ENCODE measurements around the gene ABCC1. TPM values are rescaled to one million over a fixed set of nuclear protein-coding genes. Genes with fewer than 3 reads are reported as not detected.
"Not testable (repeated sequence)": the region's sequence is repeated elsewhere in the genome, so short reads cannot be mapped to it uniquely, and the experiment has no call there.

ABCC1 gene
- total RNA-seq, 1 experiment from 2014 or later, result 11.5 TPM

GRCh38 chr16:16137110-16137509 is 187.7 kb downstream of the ABCC1 start:
- DNase-seq (ENCODE audit: low read depth), result no peak

GRCh38 chr16:16138034-16138635 is 188.7 kb downstream of the ABCC1 start:
- DNase-seq (ENCODE audit: low read depth), result no peak

- no peak for DNase-seq (ENCODE audit: low read depth)
Measured at GRCh38 chr16:16139061-16139460, 189.6 kb downstream of the ABCC1 start.

DNA sequence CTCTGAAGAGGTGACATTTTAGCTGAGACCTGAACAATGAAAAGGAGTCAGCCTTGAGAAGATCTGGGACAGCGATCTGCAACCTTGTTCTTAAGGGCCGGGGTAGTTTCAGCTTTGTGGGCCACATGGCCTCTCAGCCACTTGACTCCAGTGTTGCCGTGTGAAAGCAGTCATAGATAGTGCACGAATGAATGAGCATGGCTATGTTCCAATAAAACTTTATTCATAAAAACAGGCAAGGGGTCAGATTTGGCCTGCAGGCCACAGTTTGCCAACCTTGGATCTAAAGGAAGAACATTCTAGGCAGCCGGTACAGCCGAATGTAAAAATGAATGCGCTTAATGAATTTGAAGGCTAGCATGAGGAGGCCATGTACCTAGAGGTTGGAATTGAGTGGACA is 190.4 kb downstream of the ABCC1 start:
- DNase-seq (ENCODE audit: low read depth), result no peak

GRCh38 chr16:16140537-16140936 is 191.1 kb downstream of the ABCC1 start:
- no peak for DNase-seq (ENCODE audit: low read depth)

GRCh38 chr16:16141141-16141540 is 191.7 kb downstream of the ABCC1 start:
- no peak for DNase-seq (ENCODE audit: low read depth)

DNA sequence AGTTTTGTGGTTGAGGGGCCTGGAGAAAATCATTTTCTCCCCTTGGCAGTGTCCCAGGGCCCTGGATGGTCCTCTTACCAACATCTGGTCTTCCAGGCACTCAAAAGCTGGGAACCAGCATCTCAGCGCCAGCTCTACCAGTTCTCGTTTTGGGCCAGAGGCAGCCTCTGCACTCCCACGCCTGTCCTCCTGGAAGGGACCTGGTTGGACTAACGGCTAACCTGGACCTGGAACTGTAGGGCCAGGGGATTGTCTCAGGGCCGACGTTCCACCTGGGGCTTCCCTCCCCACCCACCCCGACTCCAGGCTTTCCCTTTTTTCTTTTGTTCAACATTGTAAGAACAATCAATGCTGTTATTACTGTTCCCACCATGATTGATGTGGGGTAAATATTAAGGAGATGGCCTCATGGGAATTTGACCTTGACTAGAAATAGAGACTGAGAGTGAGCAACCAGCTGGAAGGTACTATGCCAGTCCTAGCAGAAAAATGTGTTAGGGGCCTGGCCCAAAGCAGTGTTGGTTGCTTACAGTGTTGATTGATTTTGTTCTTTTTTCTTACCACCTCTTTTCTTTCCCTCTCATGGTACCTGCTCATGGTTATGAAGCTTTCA is 192.5 kb downstream of the ABCC1 start:
- DNase-seq (ENCODE audit: low read depth), result no peak

- DNase-seq (ENCODE audit: low read depth), result no peak
Measured at GRCh38 chr16:16143038-16143763, 193.8 kb downstream of the ABCC1 start.

DNA sequence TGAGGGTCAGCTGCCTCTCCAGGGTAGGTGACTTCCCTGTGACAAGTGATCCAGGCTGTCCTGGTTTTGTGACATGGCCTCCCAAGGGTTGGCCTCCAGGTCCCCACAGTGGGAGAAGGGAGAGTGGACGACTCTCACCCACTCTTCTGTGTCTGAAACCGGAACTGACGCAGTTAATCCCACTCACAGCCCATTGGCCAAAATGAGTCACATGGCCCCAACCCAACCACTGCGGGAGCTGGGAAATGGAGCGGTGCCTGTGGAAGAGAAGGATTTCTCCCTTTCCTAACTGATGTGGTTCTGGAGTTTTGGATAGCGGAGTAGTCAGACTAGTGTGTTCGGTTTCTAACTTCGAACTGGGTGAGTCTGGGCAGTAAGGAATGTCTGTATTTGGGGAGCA is 194.5 kb downstream of the ABCC1 start:
- DNase-seq (ENCODE audit: low read depth), result no peak

- no peak for DNase-seq (ENCODE audit: low read depth)
Measured at GRCh38 chr16:16144416-16144815, 195.0 kb downstream of the ABCC1 start.

GRCh38 chr16:16145286-16145685 is 195.9 kb downstream of the ABCC1 start:
- DNase-seq (ENCODE audit: low read depth), result no peak

DNA sequence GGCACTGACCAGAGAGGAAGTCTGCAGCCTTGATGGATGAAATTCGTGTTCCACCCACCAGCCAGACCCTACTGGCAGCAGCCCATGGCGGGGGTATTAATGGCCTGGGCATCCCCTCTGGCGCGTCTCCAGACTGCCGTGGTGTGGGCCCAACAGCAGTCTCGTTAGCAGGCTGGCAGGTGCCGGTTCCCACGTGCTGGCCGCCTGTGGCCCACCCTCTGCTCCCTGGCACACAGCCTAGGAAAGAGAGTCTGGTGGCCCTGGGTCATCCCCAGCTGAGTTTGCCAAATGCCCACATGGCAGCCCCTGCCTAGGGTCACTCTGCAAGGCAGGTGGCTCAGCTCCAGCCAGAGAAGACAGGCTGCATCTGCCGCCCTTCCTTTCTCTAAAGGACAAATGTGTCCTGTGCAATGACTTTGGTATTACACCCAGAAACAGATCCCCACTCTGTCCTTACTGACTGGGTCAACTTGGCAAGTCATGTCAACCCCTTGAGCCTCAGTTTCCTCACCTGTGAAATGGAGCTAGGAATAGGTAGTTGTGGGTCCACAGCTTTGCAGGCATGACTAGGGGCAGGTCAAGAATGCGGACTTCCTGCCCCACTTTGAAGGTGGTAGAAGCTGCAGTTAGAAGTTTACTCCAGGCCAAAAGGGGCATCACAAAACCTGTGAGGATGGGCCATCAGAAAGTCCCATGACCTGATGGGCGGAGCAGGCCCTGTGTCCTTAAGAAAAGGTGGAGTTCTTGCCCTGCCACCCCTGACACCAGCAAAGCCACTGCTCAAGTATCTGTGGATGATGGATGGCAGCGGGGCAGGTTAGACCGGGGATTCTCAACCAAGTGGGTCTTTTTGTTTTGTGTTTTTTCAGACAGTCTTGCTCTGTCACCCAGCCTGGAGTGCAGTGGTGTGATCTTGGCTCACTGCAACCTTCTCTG is 197.2 kb downstream of the ABCC1 start:
- no peak for DNase-seq (ENCODE audit: low read depth)

GRCh38 chr16:16147316-16147999 is 198.0 kb downstream of the ABCC1 start:
- no peak for DNase-seq (ENCODE audit: low read depth)

DNA sequence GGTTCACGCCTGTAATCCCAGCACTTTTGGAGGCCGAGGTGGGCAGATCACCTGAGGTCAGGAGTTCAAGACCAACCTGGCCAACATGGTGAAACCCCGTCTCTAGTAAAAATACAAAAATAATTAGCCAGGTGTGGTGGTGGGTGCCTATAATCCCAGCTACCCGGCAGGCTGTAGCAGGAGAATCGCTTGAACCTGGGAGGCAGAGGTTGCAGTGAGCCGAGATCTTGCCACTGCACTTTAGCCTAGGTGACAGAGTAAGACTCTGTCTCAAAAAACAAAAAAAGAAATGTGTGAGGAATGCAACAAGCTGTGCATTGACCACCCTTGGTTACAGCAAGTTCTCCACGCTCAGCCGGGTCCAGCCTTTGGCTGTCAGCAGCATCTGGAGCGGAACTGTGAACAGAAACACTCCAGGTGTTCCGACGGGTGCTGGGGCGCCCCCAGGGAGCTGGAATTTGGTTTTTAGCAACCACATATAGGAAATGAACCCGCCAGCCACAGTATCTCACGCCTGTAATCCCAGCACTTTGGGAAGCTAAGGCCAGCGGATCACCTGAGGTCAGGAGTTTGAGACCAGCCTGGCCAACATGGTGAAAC is 198.7 kb downstream of the ABCC1 start:
- not testable (repeated sequence) for DNase-seq (ENCODE audit: low read depth)

- no peak for DNase-seq (ENCODE audit: low read depth)
Measured at GRCh38 chr16:16148755-16149154, 199.3 kb downstream of the ABCC1 start.

- no peak for DNase-seq (ENCODE audit: low read depth)
Measured at GRCh38 chr16:16149710-16150116, 200.3 kb downstream of the ABCC1 start.

DNA sequence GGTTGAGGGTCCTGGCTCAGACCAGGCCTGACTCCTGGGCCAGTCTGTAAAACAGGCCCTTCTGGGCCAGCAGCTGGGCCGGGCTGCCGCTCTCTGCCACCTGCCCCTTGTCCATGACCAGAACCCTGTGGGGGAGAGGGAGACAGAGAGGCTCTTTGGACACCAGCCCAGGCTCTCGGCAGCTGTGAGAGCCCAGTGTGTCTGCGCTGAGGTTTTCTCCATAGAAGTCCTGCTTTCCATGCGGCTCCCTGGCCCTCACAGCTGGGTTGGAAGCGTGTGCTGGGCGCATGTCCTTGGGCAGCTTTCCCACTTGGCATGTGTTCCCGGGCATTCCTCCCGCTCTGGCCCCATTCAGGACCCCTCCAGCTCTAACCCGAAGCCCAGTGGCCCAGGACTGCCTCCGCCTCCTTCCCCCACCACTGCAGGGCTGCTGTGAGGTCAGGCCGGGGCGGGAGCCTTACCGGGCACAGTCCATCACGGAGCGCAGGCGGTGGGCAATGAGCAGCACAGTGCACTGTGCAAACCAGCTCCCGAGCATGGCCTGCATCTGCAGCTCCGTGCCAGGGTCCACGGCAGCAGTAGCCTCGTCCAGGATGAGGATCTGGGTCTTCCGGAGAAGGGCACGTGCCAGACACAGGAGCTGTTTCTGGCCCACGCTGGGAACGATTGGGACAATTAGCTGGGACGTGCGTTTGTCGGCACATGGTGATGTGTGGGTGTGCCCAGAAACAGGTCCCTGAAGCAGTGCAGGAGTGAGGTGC is 200.9 kb downstream of the ABCC1 start:
- DNase-seq (ENCODE audit: low read depth), result peak; percentile 82

DNA sequence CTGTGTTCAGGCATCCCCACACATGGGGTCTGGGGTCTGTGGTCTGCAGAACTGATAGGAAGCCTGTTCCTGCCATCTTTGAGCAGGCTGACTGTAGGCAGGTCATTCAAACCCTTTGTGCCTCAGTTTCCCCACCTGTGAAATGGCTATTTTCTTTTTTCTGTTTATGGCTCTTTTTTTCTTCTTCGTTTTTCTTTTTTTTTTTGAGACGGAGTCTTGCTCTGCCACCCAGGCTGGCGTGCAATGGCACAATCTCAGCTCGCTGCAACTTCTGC is 201.4 kb downstream of the ABCC1 start:
- no peak for DNase-seq (ENCODE audit: low read depth)

- no peak for DNase-seq (ENCODE audit: low read depth)
Measured at GRCh38 chr16:16151315-16151714, 201.9 kb downstream of the ABCC1 start.

GRCh38 chr16:16153000-16153399 is 203.6 kb downstream of the ABCC1 start:
- not testable (repeated sequence) for DNase-seq (ENCODE audit: low read depth)

All from LHCN-M2 (cell line).